Thyroid gland (tissue), 4 donors: ENCODE data around the gene UBAC1. TPM values are rescaled to one million over a fixed set of nuclear protein-coding genes. Genes with fewer than 3 reads are reported as not detected.
"Not testable (repeated sequence)": the region's sequence is repeated elsewhere in the genome, so short reads cannot be mapped to it uniquely, and the experiment has no call there.

Experiments used
- DNase-seq, 2 donors: peaks; one replicate each; pipeline ENCODE4 v3.0.0-alpha.2; 2019
- H3K27ac ChIP-seq, 3 donors: fragments of 200-600 bp; sonication (generic); 1 replicate in 2 of 3; 2 replicates in 1 of 3; pipeline ENCODE4 v1.5.1; 2016 to 2019; ENCODE audit warnings: mild to moderate bottlenecking in 1 of 3, moderate library complexity in 1 of 3
- H3K27me3 ChIP-seq: fragments of 200-600 bp; sonication (generic); one replicate; pipeline ENCODE4 v1.5.1; 2019
- H3K36me3 ChIP-seq, 2 donors: fragments of 200-600 bp; sonication (generic); one replicate each; pipeline ENCODE4 v1.5.1; 2016 to 2019
- H3K4me1 ChIP-seq, 2 donors: fragments of 200-600 bp; sonication (generic); one replicate each; pipeline ENCODE4 v1.5.1; 2017 to 2019
- H3K4me3 ChIP-seq, 3 donors: fragments of 200-600 bp; sonication (generic); replicated peaks in 1 of 3; 1 replicate in 2 of 3; 2 replicates in 1 of 3; pipeline ENCODE4 v1.5.1; 2016; ENCODE audit warnings: mild to moderate bottlenecking in 1 of 3
- H3K9me3 ChIP-seq: fragments of 200-600 bp; sonication (generic); one replicate; pipeline ENCODE4 v1.5.1; 2017
- POLR2A ChIP-seq, 2 donors: fragments of 450-650 bp; IDR thresholded peaks; one replicate each; pipeline ENCODE4 v1.6.1; 2017; ENCODE audit warnings: antibody characterized with exemption in 2 of 2, mild to moderate bottlenecking in 2 of 2, moderate library complexity in 1 of 2
- WGBS, 2 donors: methylation state at CpG; one replicate each; pipeline ENCODE4 v1.1.5; 2017; 5-methylcytosine and 5-hydroxymethylcytosine counted together
- intact Hi-C: fragments of 100-400 bp; cut with DNase I; formaldehyde crosslinking; loops from one replicate; pipeline ENCODE4 v1.15.1; 2023
- total RNA-seq, 4 donors: library from RNA; depleted of rRNA; stranded (reverse); fragments of >200 nt; gene quantifications; one replicate each; pipeline ENCODE4 v1.2.3, GENCODE V29; 2016
- TF ChIP-seq, protein P1 (sequence below), 6 experiments: fragments of 200-600 bp in 3 of 6; fragments of 450-650 bp in 3 of 6; sonication (generic) in 3 of 6; IDR thresholded peaks; one replicate each; pipeline ENCODE4 v1.5.1; 2016 to 2019; ENCODE audit warnings: antibody characterized with exemption in 6 of 6, mild to moderate bottlenecking in 2 of 6, inconsistent platforms in 1 of 6, moderate library complexity in 1 of 6

UBAC1 gene
- total RNA-seq, 4 donors from 2014 or later: 37.9 to 56.2 (median 44.2) TPM

DNA sequence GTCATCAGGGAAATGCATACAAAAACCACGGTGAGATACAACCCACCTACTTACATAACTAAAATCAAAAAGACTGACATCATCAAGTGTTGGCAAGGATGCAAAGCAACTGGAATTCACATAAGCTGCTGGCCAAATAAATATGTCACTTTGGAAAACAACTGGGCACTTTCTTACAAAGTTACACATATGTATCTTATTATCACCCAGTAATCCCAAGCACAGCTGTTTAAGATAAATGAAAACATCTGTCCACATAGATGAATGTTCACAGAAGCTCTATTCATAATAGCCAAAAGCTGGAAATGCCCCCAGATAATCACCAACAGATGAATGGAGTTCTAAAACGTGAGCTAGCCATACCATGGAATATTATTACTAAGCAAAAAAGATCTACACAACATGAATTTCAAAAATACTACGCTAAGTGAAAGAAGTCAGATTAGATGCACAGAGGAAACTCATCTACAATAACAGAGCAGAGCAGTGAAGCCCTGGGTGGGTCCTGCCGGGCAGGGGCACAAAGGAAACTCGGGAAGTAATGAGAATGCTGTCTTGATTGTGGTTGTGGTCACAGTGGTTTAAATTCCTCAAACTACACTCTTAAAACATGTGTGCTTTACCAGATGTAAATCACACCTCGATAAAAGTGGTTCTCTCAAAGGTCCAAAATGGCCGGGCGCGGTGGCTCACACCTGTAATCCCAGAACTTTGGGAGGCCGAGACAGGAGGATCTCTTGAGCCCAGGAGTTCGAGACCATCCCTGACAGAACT lies 62.4 kb downstream of the UBAC1 start:
- H3K4me3 ChIP-seq: no peak overlapping the region
- no peaks in the 10 kb centered on the region for H3K4me1 ChIP-seq
- H3K36me3 ChIP-seq: no peaks in the 10 kb centered on the region
- TF ChIP-seq, protein P1, sequence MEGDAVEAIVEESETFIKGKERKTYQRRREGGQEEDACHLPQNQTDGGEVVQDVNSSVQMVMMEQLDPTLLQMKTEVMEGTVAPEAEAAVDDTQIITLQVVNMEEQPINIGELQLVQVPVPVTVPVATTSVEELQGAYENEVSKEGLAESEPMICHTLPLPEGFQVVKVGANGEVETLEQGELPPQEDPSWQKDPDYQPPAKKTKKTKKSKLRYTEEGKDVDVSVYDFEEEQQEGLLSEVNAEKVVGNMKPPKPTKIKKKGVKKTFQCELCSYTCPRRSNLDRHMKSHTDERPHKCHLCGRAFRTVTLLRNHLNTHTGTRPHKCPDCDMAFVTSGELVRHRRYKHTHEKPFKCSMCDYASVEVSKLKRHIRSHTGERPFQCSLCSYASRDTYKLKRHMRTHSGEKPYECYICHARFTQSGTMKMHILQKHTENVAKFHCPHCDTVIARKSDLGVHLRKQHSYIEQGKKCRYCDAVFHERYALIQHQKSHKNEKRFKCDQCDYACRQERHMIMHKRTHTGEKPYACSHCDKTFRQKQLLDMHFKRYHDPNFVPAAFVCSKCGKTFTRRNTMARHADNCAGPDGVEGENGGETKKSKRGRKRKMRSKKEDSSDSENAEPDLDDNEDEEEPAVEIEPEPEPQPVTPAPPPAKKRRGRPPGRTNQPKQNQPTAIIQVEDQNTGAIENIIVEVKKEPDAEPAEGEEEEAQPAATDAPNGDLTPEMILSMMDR (IDR thresholded peaks at IDR 0.05): no peak
- TF ChIP-seq POLR2A (IDR thresholded peaks at IDR 0.05): no peak
- DNase-seq: no peak
- no peaks in the 10 kb centered on the region for H3K27me3 ChIP-seq
- H3K27ac ChIP-seq: no peak overlapping the region
- intact Hi-C loops: no loop called here
- 90 to 92% methylated on average over 11 of the region's 11 CpGs for WGBS, 2 donors
- H3K9me3 ChIP-seq: no peaks in the 10 kb centered on the region

GRCh38 chr9:135896626-135897025 lies 64.5 kb downstream of the UBAC1 start:
- Histone ChIP-seq H3K9me3 (no peaks in the 10 kb centered on the region), H3K4me3 (no peak overlapping the region), H3K36me3 (no peaks in the 10 kb centered on the region), H3K27ac (no peak overlapping the region), H3K4me1 (no peaks in the 10 kb centered on the region), H3K27me3 (no peaks in the 10 kb centered on the region)
- 93 to 95% methylated on average over 2 of the region's 2 CpGs for WGBS, 2 donors
- DNase-seq: no peak
- intact Hi-C loops: no loop called here
- TF ChIP-seq POLR2A (IDR thresholded peaks at IDR 0.05): no peak
- TF ChIP-seq, protein P1 (IDR thresholded peaks at IDR 0.05): no peak

- intact Hi-C loops: no loop called here
- 92 to 94% methylated on average over 3 of the region's 3 CpGs for whole genome bisulfite sequencing, 2 donors
- H3K4me1 ChIP-seq: no peaks in the 10 kb centered on the region
- no peak overlapping the region for H3K27ac ChIP-seq
- no peaks in the 10 kb centered on the region for H3K9me3 ChIP-seq
- no peak overlapping the region for H3K4me3 ChIP-seq
- H3K36me3 ChIP-seq: no peaks in the 10 kb centered on the region
- H3K27me3 ChIP-seq: no peaks in the 10 kb centered on the region
- TF ChIP-seq, protein P1 (IDR thresholded peaks at IDR 0.05): no peak
- TF ChIP-seq POLR2A (IDR thresholded peaks at IDR 0.05): no peak
- DNase-seq: no peak
These were observed 65.0 kb downstream of the UBAC1 start for GRCh38 chr9:135896205-135896604.

- H3K9me3 ChIP-seq: no peaks in the 10 kb centered on the region
- no peaks in the 10 kb centered on the region for H3K36me3 ChIP-seq
- no peaks in the 10 kb centered on the region for H3K27me3 ChIP-seq
- 95 to 96% methylated on average over 4 of the region's 4 CpGs for WGBS, 2 donors
- H3K4me1 ChIP-seq: peaks cover 0 to 6% of the 10 kb centered on the region in 2 donors
- TF ChIP-seq, protein P1 (IDR thresholded peaks at IDR 0.05): no peak
- TF ChIP-seq POLR2A (IDR thresholded peaks at IDR 0.05): no peak
- no peak overlapping the region for H3K4me3 ChIP-seq
- H3K27ac ChIP-seq: no peak overlapping the region
- intact Hi-C loops: no loop called here
- no peak for DNase-seq
These were observed 65.8 kb downstream of the UBAC1 start for GRCh38 chr9:135895202-135895848.

DNA sequence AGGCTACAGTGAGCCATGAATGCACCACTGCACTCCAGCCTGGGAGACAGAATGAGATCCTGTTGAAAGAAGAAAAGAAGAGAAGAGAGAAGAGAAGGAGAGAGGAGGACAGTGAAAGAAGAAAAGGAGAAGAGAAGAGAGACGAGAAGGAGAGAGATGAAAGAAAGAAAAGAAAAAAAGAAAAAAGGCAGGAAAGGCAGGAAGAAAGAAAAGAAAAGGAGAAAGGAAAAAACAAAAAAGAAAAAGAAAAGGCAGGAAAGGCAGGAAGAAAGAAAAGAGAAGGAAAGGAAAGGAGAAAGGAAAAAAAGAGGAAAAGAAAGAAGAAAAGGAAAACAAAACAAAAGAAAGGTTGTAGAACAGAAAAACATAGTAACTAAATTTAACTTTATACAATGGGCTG lies 68.1 kb downstream of the UBAC1 start:
- TF ChIP-seq, protein P1 (IDR thresholded peaks at IDR 0.05): no peak
- no peak for TF ChIP-seq POLR2A (IDR thresholded peaks at IDR 0.05)
- Histone ChIP-seq H3K9me3 (no peaks in the 10 kb centered on the region), H3K4me1 (peaks cover 0 to 6% of the 10 kb centered on the region in 2 donors), H3K36me3 (no peaks in the 10 kb centered on the region), H3K4me3 (no peak overlapping the region), H3K27ac (no peak overlapping the region), H3K27me3 (no peaks in the 10 kb centered on the region)
- 89 to 91% methylated on average over 1 of the region's 1 CpG for WGBS, 2 donors
- no peak for DNase-seq
- intact Hi-C loops: no loop called here

DNA sequence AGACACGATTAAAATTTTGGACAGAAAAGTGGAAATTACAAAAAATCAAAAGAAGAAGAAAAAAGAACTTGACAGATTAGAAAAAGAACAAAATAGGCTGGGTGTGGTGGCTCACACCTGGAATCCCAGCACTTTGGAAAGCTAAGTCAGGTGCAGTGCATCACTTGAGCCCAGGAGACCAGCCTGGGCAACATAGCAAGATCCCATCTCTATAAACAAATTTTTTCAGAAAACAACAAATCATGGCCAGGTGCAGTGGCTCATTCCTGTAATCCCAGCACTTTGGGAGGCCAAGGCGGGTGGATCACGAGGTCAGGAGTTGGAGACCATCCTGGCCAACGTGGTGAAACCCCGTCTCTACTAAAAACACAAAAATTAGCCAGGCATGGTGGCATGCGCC lies 68.8 kb downstream of the UBAC1 start:
- WGBS, 2 donors: 95 to 97% methylated on average over 6 of the region's 6 CpGs
- H3K4me3 ChIP-seq, DNase-seq, H3K27me3 ChIP-seq, H3K4me1 ChIP-seq, intact Hi-C loops, H3K27ac ChIP-seq, H3K9me3 ChIP-seq, H3K36me3 ChIP-seq: not testable (repeated sequence)
